B cell (primary cell): Measurements from ENCODE around the gene STEEP1.

Source experiments
- CTCF ChIP-seq: fragments of 200-600 bp; IDR thresholded peaks from one replicate; pipeline ENCODE4 v1.8.0; 2022; ENCODE audit warnings: antibody characterized with exemption, mild to moderate bottlenecking
- EZH2 ChIP-seq: IDR thresholded peaks from 2 replicates; pipeline ENCODE4 v1.6.1; 2012; ENCODE audit warnings: borderline replicate concordance, low read depth, mild to moderate bottlenecking, moderate library complexity, low read length; ENCODE audit not compliant: insufficient read depth, poor library complexity, severe bottlenecking

DNA sequence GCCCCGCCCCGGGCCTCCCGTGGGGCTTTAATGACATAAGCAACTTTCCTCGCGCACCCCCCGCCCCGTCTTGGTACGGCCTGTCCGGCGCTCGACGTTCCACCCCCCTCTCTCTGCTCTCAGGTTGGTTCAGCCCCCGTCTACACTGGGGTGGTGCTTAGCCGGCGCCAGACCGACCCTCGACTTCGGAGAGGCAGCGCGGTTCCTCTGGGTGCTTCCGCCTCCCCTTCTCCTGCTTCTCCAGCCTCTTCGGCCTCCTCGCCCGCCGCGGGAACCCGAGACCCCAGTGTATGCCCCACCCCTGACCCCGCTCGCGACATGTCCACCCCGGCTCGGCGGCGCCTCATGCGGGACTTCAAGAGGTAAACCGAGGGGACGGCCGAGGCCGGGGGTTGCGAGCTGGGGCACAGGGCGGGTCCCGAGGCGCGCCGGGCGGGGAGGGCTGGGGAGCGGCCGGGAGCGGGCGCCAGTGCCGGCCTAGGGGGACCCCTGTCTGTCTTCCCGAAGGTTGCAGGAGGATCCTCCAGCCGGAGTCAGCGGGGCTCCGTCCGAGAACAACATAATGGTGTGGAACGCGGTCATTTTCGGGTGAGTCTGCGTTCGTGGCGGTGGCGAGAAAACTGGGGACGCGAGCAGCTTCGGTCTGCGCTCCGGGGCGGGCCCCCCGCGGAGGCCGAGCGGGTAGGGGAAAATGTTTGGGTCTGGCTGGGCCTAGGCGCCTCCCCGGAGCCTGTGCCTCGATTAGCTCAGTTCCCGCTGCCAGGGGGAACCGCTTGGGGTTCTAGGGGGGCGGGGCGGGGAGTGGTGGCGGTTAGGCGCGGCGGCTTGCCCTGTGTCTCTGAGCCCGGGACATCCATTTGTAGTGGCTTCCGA lies 9.4 kb upstream of the STEEP1 start, which contains the start of gene UBE2A:
- TF ChIP-seq CTCF (no peak), EZH2 (no peak)
